Endothelial cell of umbilical vein (primary cell): ENCODE measurements around the gene CELF2.

Experiments used
- EZH2 ChIP-seq: IDR thresholded peaks from 2 replicates; pipeline ENCODE4 v1.6.1; 2012; ENCODE audit warnings: borderline replicate concordance, low read depth, mild to moderate bottlenecking, moderate library complexity, low read length, inconsistent platforms; ENCODE audit not compliant: severe bottlenecking
- MYC ChIP-seq: IDR thresholded peaks from one replicate; pipeline ENCODE4 v1.6.1; 2011; ENCODE audit warnings: mild to moderate bottlenecking, low read depth, low read length
- POLR2A ChIP-seq: IDR thresholded peaks from 2 replicates; pipeline ENCODE4 v1.6.1; 2012; ENCODE audit warnings: low read depth, mild to moderate bottlenecking, control low read depth, low read length
- TF ChIP-seq, protein P1 (sequence below), 2 donors: IDR thresholded peaks; 1 replicate in 1 of 2; 2 replicates in 1 of 2; pipeline ENCODE4 v1.5.1; 2011; ENCODE audit warnings: low read length in 2 of 2, mild to moderate bottlenecking in 2 of 2, moderate library complexity in 2 of 2, control low read depth in 1 of 2, inconsistent platforms in 1 of 2, low read depth in 1 of 2; ENCODE audit not compliant: insufficient read depth in 1 of 2; ENCODE audit errors: extremely low read depth in 1 of 2

DNA sequence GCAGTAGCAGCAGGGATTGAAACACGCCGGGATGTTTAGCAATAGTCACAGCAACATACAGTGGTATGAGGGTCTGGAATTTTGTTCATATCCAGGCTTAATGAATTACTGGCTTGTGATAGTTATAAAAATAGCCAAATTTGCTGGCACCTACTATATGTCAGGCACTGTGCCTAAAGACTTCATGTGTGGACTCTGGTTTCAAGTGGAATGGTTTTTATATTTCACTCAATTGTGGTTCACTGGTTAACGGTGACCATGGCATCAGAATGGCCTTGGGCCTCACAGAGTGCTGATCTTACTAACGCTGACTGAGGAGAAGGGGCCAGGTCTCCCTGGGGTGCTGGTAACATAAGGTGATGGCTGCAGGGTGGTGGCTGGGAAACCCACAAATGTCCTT is 55.7 kb downstream of the CELF2 start:
- TF ChIP-seq, protein P1, sequence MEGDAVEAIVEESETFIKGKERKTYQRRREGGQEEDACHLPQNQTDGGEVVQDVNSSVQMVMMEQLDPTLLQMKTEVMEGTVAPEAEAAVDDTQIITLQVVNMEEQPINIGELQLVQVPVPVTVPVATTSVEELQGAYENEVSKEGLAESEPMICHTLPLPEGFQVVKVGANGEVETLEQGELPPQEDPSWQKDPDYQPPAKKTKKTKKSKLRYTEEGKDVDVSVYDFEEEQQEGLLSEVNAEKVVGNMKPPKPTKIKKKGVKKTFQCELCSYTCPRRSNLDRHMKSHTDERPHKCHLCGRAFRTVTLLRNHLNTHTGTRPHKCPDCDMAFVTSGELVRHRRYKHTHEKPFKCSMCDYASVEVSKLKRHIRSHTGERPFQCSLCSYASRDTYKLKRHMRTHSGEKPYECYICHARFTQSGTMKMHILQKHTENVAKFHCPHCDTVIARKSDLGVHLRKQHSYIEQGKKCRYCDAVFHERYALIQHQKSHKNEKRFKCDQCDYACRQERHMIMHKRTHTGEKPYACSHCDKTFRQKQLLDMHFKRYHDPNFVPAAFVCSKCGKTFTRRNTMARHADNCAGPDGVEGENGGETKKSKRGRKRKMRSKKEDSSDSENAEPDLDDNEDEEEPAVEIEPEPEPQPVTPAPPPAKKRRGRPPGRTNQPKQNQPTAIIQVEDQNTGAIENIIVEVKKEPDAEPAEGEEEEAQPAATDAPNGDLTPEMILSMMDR (IDR thresholded peaks at IDR 0.05; ENCODE audit: extremely low read depth in 1 of 2, insufficient read depth in 1 of 2, low read depth in 1 of 2, low read length in 2 of 2): no peak
- no peak for TF ChIP-seq POLR2A
- no peak for TF ChIP-seq EZH2
- no peak for TF ChIP-seq MYC
